ENCODE data around the gene NOTUM. TPM values are rescaled to one million over a fixed set of nuclear protein-coding genes. Genes with fewer than 3 reads are reported as not detected.
"Not testable (repeated sequence)": the region's sequence is repeated elsewhere in the genome, so short reads cannot be mapped to it uniquely, and the experiment has no call there.

NOTUM gene
- polyA plus RNA-seq, 6 donors from 2014 or later, result not detected

GRCh38 chr17:81921996-81922565, 38.9 kb downstream of the NOTUM start:
- Mint-ChIP-seq H3K27me3 (no peaks in the 10 kb centered on the region), H3K27ac (peak overlapping the region in 2 of 6 donors; percentile 57 to 72), H3K4me1 (peaks cover 27 to 43% (median 30%) of the 10 kb centered on the region in 3 donors), H3K9me3 (no peaks in the 10 kb centered on the region), H3K36me3 (no peaks in the 10 kb centered on the region), H3K4me3 (peak overlapping the region in 1 of 8 donors; percentile 45)
- ATAC-seq (ENCODE audit: low read depth in 2 of 2) (no peak), DNase-seq (no peak)

- H3K27me3 Mint-ChIP-seq, result no peaks in the 10 kb centered on the region
- no peaks in the 10 kb centered on the region for H3K9me3 Mint-ChIP-seq
- H3K27ac Mint-ChIP-seq, result peak overlapping the region in 1 of 6 donors; percentile 57
- DNase-seq (no peak), ATAC-seq (ENCODE audit: low read depth in 2 of 2) (no peak)
- H3K4me3 Mint-ChIP-seq, result no peak overlapping the region
- no peaks in the 10 kb centered on the region for H3K36me3 Mint-ChIP-seq
- H3K4me1 Mint-ChIP-seq, result peaks cover 30 to 46% (median 35%) of the 10 kb centered on the region in 3 donors
Measured at GRCh38 chr17:81921537-81921862, 39.5 kb downstream of the NOTUM start.

- Mint-ChIP-seq H3K27ac (peak overlapping the region in 1 of 6 donors; percentile 70), H3K4me3 (peak overlapping the region in 1 of 8 donors; percentile 41)
- DNase-seq, result no peak
Measured at GRCh38 chr17:81920612-81921536, 40.1 kb downstream of the NOTUM start.

GRCh38 chr17:81918832-81919545, 42.0 kb downstream of the NOTUM start:
- Mint-ChIP-seq H3K27ac (peak overlapping the region in 5 of 6 donors; percentile 33 to 88 (median 80)), H3K4me1 (peaks cover 32 to 44% (median 33%) of the 10 kb centered on the region in 3 donors), H3K4me3 (peak overlapping the region in 4 of 8 donors; percentile 65 to 91 (median 85)), H3K27me3 (no peaks in the 10 kb centered on the region), H3K36me3 (no peaks in the 10 kb centered on the region), H3K9me3 (no peaks in the 10 kb centered on the region)
- no peak for ATAC-seq (ENCODE audit: low read depth in 2 of 2)
- DNase-seq, result no peak

More at GRCh38 chr17:81920612-81921536, 40.1 kb downstream of the NOTUM start:
- no peaks in the 10 kb centered on the region for H3K36me3 Mint-ChIP-seq
- H3K27me3 Mint-ChIP-seq, result no peaks in the 10 kb centered on the region
- H3K4me1 Mint-ChIP-seq, result peaks cover 29 to 42% (median 33%) of the 10 kb centered on the region in 3 donors
- no peak for ATAC-seq (ENCODE audit: low read depth in 2 of 2)
- no peaks in the 10 kb centered on the region for H3K9me3 Mint-ChIP-seq

- H3K36me3 Mint-ChIP-seq, H3K9me3 Mint-ChIP-seq, H3K27me3 Mint-ChIP-seq, DNase-seq: not testable (repeated sequence)
- peak; percentile 6 to 14 for ATAC-seq (ENCODE audit: low read depth in 2 of 2)
- peaks cover 30 to 38% (median 33%) of the 10 kb centered on the region in 3 donors for H3K4me1 Mint-ChIP-seq
- H3K27ac Mint-ChIP-seq, result peak overlapping the region; percentile 44 to 90 (median 87)
- H3K4me3 Mint-ChIP-seq, result peak overlapping the region; percentile 86 to 97 (median 91)
Measured at GRCh38 chr17:81918333-81918669, 42.7 kb downstream of the NOTUM start.

GRCh38 chr17:81917565-81918332, 43.2 kb downstream of the NOTUM start, which contains the start of gene SIRT7:
Gene SIRT7 (minus strand): TSS chr17:81918176. CDS start chr17:81918131, 45 bp downstream.
- H3K4me1 Mint-ChIP-seq, result peaks cover 30 to 36% (median 33%) of the 10 kb centered on the region in 3 donors
- no peaks in the 10 kb centered on the region for H3K36me3 Mint-ChIP-seq

GRCh38 chr17:81916234-81917001, 44.6 kb downstream of the NOTUM start:
- no peaks in the 10 kb centered on the region for H3K36me3 Mint-ChIP-seq
- no peak for ATAC-seq (ENCODE audit: low read depth in 2 of 2)
- H3K27ac Mint-ChIP-seq, result no peak overlapping the region
- no peak for DNase-seq
- H3K27me3 Mint-ChIP-seq, result no peaks in the 10 kb centered on the region
- peak overlapping the region; percentile 72 to 91 (median 88) for H3K4me3 Mint-ChIP-seq
- peaks cover 26 to 41% (median 33%) of the 10 kb centered on the region in 3 donors for H3K4me1 Mint-ChIP-seq
- H3K9me3 Mint-ChIP-seq, result no peaks in the 10 kb centered on the region

More at GRCh38 chr17:81917565-81918332, 43.2 kb downstream of the NOTUM start, which contains the start of gene SIRT7:
- ATAC-seq (ENCODE audit: low read depth in 2 of 2) (peak; percentile 91 to 92), DNase-seq (peak; percentile 78)
- Mint-ChIP-seq H3K27me3 (no peaks in the 10 kb centered on the region), H3K4me3 (peak within 1 kb of the TSS; percentile 87 to 97 (median 91)), H3K27ac (peak within 1 kb of the TSS; percentile 44 to 90 (median 87)), H3K9me3 (no peaks in the 10 kb centered on the region)

GRCh38 chr17:81915331-81915730, 45.7 kb downstream of the NOTUM start:
- H3K9me3 Mint-ChIP-seq, result no peaks in the 10 kb centered on the region
- no peaks in the 10 kb centered on the region for H3K36me3 Mint-ChIP-seq
- peaks cover 26 to 41% (median 34%) of the 10 kb centered on the region in 3 donors for H3K4me1 Mint-ChIP-seq
- DNase-seq (no peak), ATAC-seq (ENCODE audit: low read depth in 2 of 2) (no peak)
- H3K27ac Mint-ChIP-seq, result peak overlapping the region in 1 of 6 donors; percentile 57
- H3K27me3 Mint-ChIP-seq, result no peaks in the 10 kb centered on the region
- peak overlapping the region in 3 of 8 donors; percentile 32 to 91 (median 59) for H3K4me3 Mint-ChIP-seq

GRCh38 chr17:81914103-81914850, 46.7 kb downstream of the NOTUM start:
- H3K4me3 Mint-ChIP-seq, result peak overlapping the region in 2 of 8 donors; percentile 16 to 24
- ATAC-seq (ENCODE audit: low read depth in 2 of 2) (no peak), DNase-seq (no peak)
- no peaks in the 10 kb centered on the region for H3K9me3 Mint-ChIP-seq
- no peaks in the 10 kb centered on the region for H3K36me3 Mint-ChIP-seq
- peaks cover 26 to 37% (median 34%) of the 10 kb centered on the region in 3 donors for H3K4me1 Mint-ChIP-seq
- no peak overlapping the region for H3K27ac Mint-ChIP-seq
- no peaks in the 10 kb centered on the region for H3K27me3 Mint-ChIP-seq

GRCh38 chr17:81913394-81914102, 47.4 kb downstream of the NOTUM start:
- peak overlapping the region in 3 of 6 donors; percentile 1 to 32 (median 24) for H3K27ac Mint-ChIP-seq
- ATAC-seq (ENCODE audit: low read depth in 2 of 2) (no peak), DNase-seq (no peak)
- peaks cover 26 to 32% (median 30%) of the 10 kb centered on the region in 3 donors for H3K4me1 Mint-ChIP-seq
- H3K9me3 Mint-ChIP-seq, result no peaks in the 10 kb centered on the region
- H3K27me3 Mint-ChIP-seq, result no peaks in the 10 kb centered on the region
- no peaks in the 10 kb centered on the region for H3K36me3 Mint-ChIP-seq
- peak overlapping the region in 4 of 8 donors; percentile 7 to 83 (median 40) for H3K4me3 Mint-ChIP-seq

All from naive B cell (primary cell).